ENCODE results near the gene SEMA3B.
"Not testable (repeated sequence)": the region's sequence is repeated elsewhere in the genome, so short reads cannot be mapped to it uniquely, and the experiment has no call there.

Gene SEMA3B

DNA sequence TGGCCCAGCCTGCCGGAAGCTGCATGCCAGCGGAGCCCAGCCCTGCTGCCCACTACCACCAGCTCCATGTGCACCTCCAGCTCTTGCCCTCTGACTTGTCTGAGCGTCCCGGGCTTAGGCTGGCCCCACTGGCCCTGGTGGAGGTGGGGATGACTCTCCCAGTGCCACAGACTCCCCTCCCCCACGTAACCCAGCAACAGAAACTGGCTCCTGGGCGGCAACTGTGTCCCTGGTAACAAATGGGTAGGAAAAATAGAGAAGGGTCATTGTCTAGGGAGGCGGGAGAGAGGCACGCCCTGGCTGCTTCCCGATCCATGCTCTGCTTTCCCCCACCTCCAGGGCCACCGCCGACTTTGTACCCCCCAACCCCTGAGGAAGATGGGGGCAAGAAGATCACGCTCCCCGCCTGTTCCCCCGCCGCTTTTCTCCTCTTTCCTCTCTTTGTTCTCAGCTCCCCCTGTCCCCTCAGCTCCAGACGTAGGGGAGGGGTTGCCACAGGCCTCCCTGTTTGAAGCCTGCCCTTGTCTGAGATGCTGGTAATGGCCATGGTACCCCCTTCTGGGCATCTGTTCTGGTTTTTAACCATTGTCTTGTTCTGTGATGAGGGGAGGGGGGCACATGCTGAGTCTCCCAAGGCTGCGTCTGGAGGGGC lies 10.8 kb upstream of the SEMA3B start:
- no peak for DNase-seq (ENCODE audit: low read depth in 3 of 3)

DNA sequence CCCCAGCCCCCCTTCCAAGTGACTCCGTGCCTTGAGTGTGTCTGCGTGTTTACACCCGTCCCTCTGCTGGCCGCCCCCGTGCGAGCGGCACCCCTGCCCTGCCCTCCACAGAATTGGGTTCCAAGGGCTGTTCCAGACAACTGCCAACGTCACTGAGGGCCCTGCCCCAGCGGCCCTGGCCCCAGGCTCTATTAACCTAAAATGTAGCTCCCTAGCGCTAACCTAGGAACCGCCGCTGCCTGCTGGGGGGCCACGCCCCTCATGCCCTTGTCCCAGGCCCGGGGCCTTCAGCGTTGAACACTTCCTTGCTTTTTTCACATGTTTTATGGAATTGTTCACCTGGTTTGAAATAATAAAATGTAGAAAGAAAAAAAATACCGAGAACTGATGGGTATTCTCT lies 10.0 kb upstream of the SEMA3B start:
- DNase-seq (ENCODE audit: low read depth in 3 of 3), result no peak

DNA sequence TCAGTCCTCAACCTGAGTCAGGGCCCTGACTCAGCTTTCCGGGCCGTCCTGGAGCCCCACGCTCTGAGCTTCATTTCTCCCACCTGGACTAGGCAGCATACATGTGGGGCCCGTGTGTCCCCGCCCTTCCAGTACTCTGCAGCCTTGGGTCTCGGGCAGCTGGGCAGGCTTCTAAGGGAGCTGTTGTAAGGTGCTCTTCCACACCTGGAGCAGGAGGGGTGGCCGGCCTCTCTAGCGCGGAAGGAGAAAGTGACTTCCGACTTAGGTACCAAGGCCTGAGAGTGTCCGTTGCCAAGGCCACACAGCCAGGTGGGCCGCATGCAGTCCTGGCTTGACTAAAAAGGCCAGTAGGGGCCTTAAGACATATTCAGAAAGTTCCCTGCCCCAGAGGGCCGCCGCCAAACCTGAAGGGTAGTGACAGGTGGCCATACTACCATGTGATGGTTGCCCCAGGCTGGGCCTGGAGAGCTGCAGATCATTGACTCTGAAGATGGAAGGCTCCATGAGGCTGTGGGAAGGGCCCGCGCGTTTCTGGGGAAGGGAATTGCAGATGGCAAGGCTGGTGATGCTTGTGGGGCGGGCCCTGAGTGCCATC lies 9.4 kb upstream of the SEMA3B start:
- no peak for DNase-seq (ENCODE audit: low read depth in 3 of 3)

DNA sequence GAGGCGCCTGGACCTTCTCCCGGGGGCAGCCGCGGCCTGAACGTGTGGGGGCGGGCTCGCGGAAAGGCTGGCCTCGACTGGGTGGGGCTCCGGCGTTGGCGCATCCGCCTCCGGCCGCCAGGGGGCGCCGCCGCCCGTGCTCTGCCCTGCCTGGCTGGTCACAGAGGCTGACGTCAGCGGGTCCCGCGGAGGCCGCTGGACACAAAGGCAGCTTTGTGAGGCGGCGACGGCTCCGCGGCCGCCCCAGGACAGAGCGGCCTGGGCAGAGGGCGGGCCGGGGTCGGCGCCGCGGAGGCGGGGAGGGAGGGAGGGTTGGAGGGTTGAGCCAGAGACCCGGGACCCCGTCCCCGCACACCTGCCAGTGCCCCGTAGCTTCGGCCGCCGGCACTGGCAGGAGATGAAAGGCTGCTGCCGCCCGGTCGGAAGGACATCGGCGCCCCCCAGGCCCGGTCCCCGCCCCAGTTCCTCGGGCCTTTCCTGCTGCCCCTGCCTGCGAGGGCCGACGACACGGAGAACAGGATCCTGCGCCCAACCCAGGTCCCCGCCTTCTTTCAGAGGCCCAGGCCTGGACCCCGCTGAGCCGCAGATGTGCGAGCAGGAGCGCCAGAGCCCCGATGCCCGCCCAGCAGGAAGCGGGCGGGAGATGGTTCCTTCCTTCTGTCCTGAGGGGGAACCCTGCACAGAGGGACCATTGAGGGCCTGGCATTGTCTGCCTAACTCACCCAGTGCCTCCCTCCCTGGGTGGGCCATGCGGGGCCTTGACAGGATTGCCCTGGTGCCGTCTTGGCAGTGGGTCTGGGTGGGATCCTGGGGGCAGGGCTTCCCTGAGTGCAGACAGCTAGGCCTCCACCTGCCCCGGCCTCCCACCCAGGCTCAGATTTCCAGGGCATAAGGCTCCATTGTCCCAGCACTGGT lies 8.7 kb upstream of the SEMA3B start:
- peak; percentile 63 to 85 (median 69) for DNase-seq (ENCODE audit: low read depth in 3 of 3)

DNA sequence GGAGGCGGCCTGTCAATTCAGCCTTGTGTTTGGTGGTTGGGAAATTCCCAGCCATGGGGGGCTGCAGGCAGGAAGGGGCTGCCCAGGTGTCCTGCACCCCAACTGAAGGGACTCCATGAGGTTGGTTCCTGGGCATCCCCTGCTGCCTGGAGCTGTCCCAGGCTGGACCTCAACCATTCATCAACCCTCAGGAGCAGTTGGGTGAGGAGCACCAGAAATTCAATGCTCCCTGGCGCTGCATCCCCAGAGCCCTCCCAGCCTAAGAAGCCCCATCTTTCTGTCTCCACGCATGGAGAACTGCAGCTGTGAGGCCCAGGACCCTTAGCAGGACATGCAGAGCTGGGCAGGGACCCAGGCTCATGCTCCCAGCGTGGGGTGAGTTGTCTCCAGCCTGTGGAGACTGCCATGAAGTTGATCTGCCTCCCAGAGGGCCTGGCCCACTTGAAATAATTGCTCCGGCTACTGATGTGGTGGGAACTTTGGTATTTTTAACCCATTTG lies 8.0 kb upstream of the SEMA3B start:
- no peak for DNase-seq (ENCODE audit: low read depth in 3 of 3)

DNA sequence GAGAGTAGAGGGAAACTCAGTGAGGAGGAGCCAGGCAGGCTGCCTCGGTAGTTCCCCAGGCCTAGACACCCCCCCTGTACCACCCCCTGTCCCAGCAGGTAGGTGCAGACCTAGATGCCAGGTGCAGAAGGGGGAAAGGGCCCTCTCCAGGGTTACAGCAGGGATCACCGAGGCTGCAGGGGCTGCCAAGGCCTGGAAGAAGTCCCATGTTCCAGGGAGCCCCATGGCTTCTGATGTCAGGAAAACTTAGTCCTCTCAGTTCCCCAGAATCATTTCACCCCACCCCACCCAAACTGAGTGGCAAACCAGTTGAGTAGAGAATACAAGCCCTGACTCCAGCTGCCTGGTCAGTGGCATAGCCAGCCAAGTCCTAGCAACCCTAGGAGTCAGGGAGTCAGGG lies 7.4 kb upstream of the SEMA3B start:
- no peak for DNase-seq (ENCODE audit: low read depth in 3 of 3)

DNA sequence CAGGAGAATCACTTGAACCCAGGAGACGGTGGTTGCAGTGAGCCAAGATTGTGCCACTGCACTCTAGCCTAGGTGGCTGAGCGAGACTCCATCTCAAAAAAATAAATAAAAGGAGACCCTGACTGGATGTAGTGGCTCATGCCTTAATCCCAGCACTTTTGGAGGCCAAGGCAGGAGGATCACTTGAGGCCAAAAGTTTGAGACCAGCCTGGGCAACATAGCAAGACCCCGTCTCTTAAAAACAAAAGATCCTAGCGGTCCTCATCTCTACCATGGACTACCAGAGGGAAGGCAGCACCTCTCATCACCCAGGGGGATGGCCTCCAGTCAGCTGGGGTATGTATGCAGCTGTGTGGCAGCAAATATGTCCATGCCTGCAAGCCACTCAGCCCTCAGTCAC lies 6.7 kb upstream of the SEMA3B start:
- DNase-seq (ENCODE audit: low read depth in 3 of 3), result not testable (repeated sequence)

DNA sequence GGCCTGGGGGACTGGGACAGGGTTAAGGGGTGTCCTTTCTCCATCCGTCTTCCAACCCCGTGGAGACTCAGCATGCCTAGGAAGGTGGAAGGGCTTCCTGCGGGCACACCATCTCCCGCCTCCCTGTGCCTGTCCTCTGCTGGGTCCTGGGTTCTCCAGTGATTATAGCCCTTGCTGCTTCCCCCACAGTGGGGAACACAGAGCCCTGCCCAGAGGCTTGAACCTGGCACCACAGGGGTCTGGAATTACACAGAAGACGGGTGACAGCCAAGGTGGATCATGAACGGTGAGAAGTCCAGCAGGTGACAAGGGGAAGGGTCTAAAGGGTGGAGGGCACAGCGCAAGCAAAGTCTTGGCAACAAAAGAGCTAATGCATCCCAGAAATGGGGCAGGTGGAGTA lies 6.2 kb upstream of the SEMA3B start:
- no peak for DNase-seq (ENCODE audit: low read depth in 3 of 3)

DNA sequence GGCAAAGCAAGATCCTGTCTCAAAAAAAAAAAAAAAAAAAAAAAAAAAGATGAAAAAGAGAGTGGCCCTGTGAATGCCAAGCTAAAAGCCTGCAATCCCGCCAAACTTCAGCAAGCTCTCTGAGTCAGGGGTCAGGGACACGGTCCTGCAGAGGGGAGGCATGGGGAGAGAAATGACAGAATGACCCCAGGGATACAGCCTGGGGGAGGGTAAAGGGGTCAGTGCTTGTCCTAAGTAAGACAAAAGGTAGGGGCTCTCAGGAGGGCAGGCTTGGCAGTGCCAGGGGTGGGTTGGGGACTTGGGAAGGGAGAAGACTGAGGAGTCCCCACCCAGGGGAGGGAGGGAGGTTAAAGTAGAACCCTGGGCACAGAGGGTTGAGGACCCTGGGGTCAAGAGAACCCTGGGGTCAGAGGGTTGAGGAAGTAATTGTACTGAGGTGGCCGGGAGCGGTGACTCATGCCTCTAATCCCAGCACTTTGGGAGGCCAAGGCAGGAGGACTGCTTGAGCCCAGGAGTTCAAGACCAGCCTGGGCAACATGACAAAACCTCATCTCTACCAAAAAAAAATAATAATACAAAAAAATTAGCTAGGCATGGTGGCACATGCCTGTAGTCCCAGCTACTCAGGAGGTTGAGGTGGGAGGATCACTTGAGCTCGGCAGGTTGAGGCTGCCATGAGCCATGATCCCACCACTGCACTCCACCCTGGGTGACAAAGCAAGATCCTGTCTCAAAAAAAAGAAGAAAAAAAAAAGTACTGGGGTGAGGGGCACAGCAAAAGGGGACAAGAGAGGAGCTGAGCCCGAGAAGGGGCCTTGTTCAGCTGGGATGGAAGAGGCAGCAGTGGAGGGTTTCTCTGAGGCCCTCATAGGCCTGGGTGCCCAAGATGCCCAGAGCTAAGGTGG lies 5.2 kb upstream of the SEMA3B start:
- DNase-seq (ENCODE audit: low read depth in 3 of 3), result no peak

DNA sequence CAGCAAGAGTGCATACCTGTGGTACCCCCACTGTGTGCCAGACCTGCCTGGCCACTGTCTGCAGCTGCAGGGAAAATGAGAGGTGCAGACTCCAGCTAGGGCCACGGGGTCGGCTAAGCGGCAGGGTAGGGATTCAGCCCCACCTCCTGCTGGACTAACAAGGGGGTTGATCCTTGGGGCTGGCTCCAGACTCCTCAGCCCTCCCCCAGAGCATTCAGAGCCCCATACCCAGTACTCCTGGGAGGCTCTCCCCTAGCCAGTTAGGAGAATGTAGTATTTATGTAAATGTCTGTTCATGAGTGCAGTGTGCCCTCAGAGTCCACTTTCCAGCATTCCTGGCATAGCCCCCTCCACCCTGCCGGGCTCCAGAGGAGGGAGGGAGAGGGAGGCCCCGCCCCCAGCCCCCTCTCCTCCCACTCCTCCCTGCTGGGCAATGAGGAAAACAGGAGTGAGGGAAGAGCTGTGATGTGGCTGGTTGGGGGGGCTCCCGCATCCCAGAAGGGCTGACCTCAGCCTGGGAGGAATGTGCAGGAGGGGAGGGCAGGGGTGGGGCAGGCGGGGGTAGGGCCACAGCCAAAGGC lies 4.5 kb upstream of the SEMA3B start:
- no peak for DNase-seq (ENCODE audit: low read depth in 3 of 3)

DNA sequence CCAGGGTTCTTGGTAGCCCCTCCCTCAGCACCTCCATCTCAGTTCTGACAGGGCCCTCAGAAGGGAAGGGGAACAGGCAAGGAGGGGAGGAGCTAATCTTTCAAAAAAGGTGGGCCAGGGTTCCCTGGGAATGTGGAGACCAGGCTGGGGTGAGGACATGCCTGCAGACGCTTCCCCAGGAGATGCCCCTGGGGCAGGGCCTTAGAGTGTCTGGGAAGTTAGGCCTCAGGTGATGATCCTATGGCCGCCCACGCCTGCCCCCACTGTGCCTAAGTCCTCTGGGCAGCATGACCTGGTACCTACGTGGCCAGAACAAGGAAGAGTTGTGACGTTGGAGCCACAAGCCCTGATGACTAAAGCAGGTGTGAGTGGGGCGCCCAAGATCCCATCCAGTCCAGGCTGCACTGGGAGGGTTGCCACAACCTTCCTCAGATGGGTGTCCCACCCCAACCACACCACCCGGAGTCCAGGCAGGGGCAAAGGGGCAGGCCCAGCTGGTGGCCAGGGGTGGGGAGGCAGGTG lies 3.9 kb upstream of the SEMA3B start:
- no peak for DNase-seq (ENCODE audit: low read depth in 3 of 3)

DNA sequence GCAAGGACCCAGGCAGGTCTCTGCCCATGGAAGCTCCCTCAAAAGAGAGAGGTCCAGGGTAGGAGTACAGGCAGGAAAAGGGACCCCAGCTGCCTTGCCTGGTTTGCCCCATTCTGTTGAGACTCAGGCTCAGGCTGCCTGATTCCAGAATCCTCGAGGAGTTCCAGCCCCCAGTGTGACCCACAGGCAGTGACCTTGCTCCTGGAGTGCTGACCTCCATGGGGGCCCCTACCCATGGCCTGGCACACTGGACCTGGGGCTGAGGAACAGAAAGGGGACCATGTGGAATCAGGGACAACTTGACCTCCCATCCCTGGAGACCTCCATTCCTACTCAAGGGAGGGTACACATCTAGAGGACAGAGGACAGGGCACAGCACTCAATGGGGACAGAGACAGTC lies 3.4 kb upstream of the SEMA3B start:
- DNase-seq (ENCODE audit: low read depth in 3 of 3), result no peak

DNA sequence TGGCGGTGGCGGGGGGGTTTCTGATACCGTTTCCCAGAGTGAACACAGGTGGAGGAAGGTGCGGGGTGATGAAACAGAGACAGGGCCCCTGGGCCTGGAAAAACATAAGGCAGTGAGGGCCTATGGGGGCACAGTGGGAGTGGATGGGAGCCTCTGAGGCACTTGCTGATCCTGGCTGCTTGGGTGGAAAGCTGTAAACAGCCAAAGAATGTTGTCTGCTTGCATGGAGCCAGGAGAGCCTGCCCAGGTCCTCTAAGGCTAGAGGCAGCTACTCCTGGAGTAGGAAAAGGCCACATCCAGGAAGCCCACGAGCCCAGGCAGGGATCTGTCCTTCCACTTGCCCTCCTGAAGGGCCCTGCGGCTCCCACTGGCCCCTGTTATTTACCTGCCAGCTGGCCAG lies 2.9 kb upstream of the SEMA3B start:
- no peak for DNase-seq (ENCODE audit: low read depth in 3 of 3)

DNA sequence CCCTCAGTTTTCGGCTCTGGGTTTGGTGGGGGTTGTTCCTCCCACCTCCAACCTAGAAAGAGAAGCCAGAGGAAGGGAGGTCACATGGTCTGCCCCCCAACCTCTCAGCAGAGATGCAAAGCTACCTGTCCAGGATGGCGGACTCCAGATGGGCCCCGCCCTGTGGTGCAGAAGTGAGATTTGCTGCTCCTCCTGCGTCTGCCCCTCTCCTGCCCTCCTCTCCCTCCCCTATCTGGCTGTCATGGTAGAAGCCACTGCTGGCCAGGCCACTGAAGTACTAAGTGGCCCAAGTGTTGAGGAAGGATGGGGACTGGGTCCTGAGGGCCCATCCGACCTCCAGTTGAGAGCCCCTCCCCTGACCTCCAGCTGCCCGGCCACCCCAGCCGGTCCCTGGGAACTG lies 2.1 kb upstream of the SEMA3B start:
- no peak for DNase-seq (ENCODE audit: low read depth in 3 of 3)

DNA sequence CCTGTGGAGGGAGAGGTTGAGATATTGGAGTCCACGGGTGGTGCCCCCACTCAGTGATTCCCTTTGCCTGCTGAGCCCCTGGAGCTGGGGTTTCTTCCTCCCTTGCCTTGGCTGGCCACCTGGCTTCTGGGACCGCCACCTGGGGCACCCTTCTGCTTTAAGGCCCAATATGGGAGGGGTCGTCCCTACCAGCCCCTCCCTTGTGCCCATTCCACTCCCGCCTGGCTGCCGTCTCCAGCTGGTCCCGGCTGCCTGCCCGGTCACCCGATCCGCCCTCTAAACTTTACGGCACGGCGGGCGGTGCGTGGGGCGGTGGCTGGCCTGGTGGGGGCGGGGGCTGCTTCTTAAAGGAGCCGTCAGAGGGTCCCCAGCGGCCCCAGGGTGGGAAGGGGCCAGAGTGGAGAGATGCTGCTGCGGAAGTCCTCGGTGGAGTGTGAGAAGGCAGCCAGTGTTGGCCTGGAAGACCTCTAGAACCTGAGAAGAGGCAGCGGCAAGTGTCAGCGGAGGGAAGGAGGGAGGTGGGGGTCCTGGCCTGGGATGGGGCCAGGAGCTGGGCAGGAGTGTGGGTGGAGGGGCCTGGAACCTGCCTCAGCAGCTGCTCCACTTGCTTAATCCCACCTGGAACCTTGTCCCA lies 1.6 kb upstream of the SEMA3B start:
- DNase-seq (ENCODE audit: low read depth in 3 of 3), result no peak

DNA sequence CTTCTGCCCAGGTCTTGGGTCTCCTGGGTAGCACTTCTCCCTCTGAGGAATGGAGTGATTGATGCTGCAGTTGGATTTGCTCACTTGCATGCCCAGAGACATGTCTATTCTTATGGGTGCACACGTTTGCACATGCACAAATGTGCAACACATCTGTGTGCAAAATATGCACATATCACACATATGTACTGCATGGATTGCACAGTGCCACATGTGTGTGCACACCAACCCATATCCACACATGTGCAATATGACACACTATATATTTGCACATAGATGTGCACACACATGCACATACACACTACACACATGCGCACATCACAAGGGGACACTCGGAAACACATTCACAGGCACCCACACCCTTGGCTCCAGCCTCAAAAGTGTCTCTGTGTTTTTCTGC lies 671 bp upstream of the SEMA3B start:
- DNase-seq (ENCODE audit: low read depth in 3 of 3), result no peak

DNA sequence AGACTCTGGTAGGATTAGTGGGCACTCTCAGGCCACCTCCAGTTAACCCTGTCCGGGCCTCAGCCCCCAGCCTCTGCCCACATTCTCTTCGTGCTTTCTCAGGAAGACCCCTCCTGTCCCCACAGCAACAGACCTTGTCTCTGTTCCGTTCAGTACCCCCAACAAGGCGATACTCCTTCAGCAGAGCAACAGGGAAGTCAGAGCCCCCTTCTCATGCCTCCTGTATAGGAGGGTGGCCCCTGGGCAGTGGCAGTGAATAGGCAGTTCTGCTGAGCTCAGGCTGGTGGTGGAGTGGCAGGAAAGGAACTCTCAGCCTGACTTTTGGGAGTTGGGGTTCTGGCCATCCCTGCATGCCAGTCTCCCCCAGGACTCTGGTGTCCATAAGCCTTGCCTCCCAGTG lies 513 bp downstream of the SEMA3B start:
- DNase-seq (ENCODE audit: low read depth in 3 of 3), result no peak

DNA sequence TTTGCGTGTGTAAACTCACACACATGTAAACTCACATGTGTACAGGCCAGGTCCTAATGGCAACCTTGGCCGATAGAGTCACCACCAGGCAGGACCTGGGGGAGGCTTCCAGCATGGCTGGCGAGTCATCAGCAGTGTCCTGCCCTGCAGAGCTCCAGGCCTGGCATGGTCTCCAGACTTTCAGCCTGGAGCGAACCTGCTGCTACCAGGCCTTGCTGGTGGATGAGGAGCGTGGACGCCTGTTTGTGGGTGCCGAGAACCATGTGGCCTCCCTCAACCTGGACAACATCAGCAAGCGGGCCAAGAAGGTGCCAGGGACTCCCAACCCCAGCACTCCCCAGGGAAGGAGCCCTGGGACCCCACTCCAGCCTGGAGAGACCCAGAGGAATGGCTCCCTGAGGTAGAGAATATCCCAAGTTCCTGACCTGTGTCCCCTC lies 1.0 kb downstream of the SEMA3B start:
- no peak for DNase-seq (ENCODE audit: low read depth in 3 of 3)

DNA sequence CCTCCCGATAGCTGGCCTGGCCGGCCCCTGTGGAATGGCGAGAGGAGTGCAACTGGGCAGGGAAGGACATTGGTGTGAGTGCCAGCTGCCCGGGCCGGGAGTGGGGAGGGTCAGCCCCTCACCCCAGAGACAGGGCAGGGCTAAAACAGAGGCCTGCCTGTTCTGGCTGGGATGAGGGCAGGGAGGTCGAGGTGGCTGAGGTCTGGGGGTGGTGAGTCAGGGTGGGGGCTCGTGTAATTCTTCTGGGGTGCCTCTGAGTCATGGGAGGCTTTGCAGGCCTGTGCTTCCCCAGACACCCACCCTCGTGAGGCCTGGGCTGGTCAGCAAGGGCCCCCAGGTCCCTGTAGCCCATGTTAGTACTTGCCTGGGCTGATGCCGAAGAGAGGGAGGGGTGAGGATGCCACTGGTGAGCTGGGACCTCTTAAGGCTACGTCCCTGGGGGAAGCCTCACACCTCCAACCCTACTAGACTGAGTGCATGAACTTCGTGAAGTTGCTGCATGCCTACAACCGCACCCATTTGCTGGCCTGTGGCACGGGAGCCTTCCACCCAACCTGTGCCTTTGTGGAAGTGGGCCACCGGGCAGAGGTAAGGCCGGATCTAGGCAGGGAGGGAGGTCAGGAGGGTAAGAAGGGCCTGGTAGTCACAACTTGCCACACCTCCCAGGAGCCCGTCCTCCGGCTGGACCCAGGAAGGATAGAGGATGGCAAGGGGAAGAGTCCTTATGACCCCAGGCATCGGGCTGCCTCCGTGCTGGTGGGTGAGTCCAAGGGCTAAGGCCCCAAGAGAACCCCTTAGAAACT lies 1.7 kb downstream of the SEMA3B start:
- DNase-seq (ENCODE audit: low read depth in 3 of 3), result no peak

Data from stimulated activated CD4-positive, alpha-beta T cell treated with anti-CD3 and anti-CD28 coated beads, TNF-alpha, amount 100 ng/mL, for 24 hours (primary cell).